Measurements from ENCODE around the gene SPEM2. TPM values are rescaled to one million over a fixed set of nuclear protein-coding genes. Genes with fewer than 3 reads are reported as not detected.

The SPEM2 gene
- total RNA-seq, 1 experiment from 2014 or later, result not detected

GRCh38 chr17:7408863-7409262 is 16.6 kb upstream of the SPEM2 start:
- no peak overlapping the region for H2AFZ ChIP-seq (ENCODE audit: low read depth, low read length, poor library complexity, severe bottlenecking)
- peaks cover 8 to 17% of the 10 kb centered on the region in 2 experiments; a peak in 3 of 4 replicates for H3K4me1 ChIP-seq (ENCODE audit: control insufficient read depth in 1 of 2, insufficient read depth in 2 of 2, low read length in 2 of 2)
- no peak overlapping the region for H3K4me3 ChIP-seq (replicated peaks in 1 of 2; ENCODE audit: low read depth in 1 of 2, low read length in 2 of 2)
- no peaks in the 10 kb centered on the region for H3K9me3 ChIP-seq (ENCODE audit: control insufficient read depth in 1 of 2, insufficient read depth in 1 of 2, low read depth in 1 of 2, low read length in 2 of 2)
- CTCF ChIA-PET, result no interaction called here
- H3K4me2 ChIP-seq (ENCODE audit: low read length), result no peak overlapping the region
- TF ChIP-seq ATF3 (IDR thresholded peaks at IDR 0.05) (no peak), ELF1 (IDR thresholded peaks at IDR 0.05; ENCODE audit: borderline replicate concordance, low read depth) (no peak), RAD21 (IDR thresholded peaks at IDR 0.05; ENCODE audit: low read depth) (no peak), SIN3A (IDR thresholded peaks at IDR 0.05; ENCODE audit: low read depth) (no peak), REST (IDR thresholded peaks at IDR 0.05; ENCODE audit: low read depth) (no peak), SRF (IDR thresholded peaks at IDR 0.05; ENCODE audit: low read depth) (no peak), CEBPB (IDR thresholded peaks at IDR 0.05; ENCODE audit: low read depth) (no peak), YY1 (IDR thresholded peaks at IDR 0.05; ENCODE audit: extremely low read depth, insufficient replicate concordance, low read depth, low read length) (no peak), CTCF (IDR thresholded peaks at IDR 0.05 in 2 of 3, conservative IDR thresholded peaks at IDR 0.05 in 1 of 3; ENCODE audit: borderline replicate concordance in 1 of 3, insufficient read depth in 1 of 3, low read depth in 2 of 3, low read length in 2 of 3) (no peak), ZNF274 (IDR thresholded peaks at IDR 0.05; ENCODE audit: low read depth, low read length) (no peak), ZBTB33 (IDR thresholded peaks at IDR 0.05; ENCODE audit: extremely low read depth, insufficient replicate concordance, low read length) (no peak), MAX (IDR thresholded peaks at IDR 0.05) (no peak), EZH2 (IDR thresholded peaks at IDR 0.05) (no peak), POLR2A (IDR thresholded peaks at IDR 0.05; ENCODE audit: borderline replicate concordance, extremely low read depth, insufficient read depth, insufficient read length) (no peak), POLR2AphosphoS5 (IDR thresholded peaks at IDR 0.05; ENCODE audit: low read depth, low read length) (no peak), EZH2phosphoT487 (IDR thresholded peaks at IDR 0.05; ENCODE audit: borderline replicate concordance) (no peak)
- no peak overlapping the region for H3K9ac ChIP-seq (ENCODE audit: low read length)
- no peaks in the 10 kb centered on the region for H4K20me1 ChIP-seq (ENCODE audit: insufficient read depth)
- POLR2A ChIA-PET, result no interaction called here
- no TSS peak for BruUV-seq (replicated peaks)
- H3K27me3 ChIP-seq (ENCODE audit: insufficient read depth, low read length), result no peaks in the 10 kb centered on the region
- ATAC-seq (no peak), DNase-seq (ENCODE audit: low read depth, low spot score) (no peak)
- H3K79me2 ChIP-seq (ENCODE audit: insufficient read depth, low read length), result peaks cover 2% of the 10 kb centered on the region; the same call in 1 of the 2 replicates
- RAD21 ChIA-PET (ENCODE audit: low non-redundant PET in 1 of 2, low total read pairs in 2 of 2, uncharacterized antibody in 2 of 2, unreplicated experiment in 2 of 2), result no interaction called here
- intact Hi-C loops (cut with micrococcal nuclease), result no loop called here
- H3K9me2 ChIP-seq (ENCODE audit: insufficient read depth), result no peaks in the 10 kb centered on the region
- no peak overlapping the region for H3K27ac ChIP-seq (ENCODE audit: low read depth, low read length)
- H3K36me3 ChIP-seq (ENCODE audit: control insufficient read depth in 1 of 2, insufficient read depth in 2 of 2, low read length in 2 of 2), result peaks cover 0 to 6% of the 10 kb centered on the region in 2 experiments; a peak in 1 of 4 replicates

Measured in HCT116 (cell line).